Body of pancreas (tissue), 4 donors: ENCODE data around the gene P4HB.

Source experiments
- POLR2A ChIP-seq, 3 donors: fragments of 450-650 bp; IDR thresholded peaks; one replicate each; pipeline ENCODE4 v1.6.1; 2016; ENCODE audit warnings: antibody characterized with exemption in 3 of 3, mild to moderate bottlenecking in 2 of 3
- TF ChIP-seq, protein P1 (sequence below), 7 experiments: fragments of 450-650 bp in 4 of 7; fragments of 200-600 bp in 3 of 7; sonication (generic) in 3 of 7; IDR thresholded peaks; one replicate each; pipeline ENCODE4 v1.5.1; 2016 to 2019; ENCODE audit warnings: antibody characterized with exemption in 7 of 7

DNA sequence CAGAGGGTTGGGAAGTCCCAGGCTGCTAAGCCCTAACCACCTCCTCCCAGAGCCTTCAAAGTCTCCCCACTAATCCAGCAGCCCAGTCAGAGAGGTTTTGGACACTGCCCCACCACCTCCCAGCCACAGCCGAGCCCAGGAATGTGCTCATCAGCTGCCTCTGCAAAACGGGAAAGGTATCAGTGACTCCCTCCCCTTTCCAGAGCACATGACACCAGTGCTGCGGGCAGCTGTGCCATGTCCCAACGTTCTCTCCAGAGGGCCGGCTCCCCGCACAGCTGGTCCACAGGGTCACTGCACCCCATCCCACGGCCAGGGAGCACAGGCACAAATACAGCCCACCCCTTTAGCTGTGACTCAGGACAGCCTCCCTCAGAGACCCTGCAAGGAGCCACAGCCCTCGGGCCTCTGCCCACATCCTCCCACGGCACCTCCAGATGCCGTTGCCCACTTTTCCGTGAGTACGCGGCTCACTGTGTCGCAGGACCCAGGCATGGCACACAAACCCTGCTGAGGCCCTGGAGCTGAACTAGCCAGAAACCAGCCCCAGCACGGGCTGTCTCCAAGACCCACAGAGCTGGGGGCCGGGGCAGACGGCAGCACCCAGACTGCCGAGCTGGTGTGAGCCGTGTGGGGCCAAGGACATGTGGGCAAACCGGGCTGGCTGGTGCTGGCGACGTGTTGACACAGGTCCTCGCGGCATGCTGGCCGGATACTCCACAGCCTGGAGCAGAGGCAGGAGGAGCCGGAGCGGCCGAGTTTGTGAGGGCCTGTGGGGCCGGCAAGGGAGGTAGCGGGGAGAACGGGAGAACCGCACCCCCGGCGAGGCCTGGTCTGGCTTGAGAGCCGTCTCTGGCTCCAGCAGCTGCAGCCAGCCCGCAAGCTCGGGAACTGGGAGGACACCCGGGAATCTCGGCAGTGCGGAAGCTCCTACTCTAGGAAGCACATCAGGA lies 19.2 kb downstream of the P4HB start:
- TF ChIP-seq, protein P1, sequence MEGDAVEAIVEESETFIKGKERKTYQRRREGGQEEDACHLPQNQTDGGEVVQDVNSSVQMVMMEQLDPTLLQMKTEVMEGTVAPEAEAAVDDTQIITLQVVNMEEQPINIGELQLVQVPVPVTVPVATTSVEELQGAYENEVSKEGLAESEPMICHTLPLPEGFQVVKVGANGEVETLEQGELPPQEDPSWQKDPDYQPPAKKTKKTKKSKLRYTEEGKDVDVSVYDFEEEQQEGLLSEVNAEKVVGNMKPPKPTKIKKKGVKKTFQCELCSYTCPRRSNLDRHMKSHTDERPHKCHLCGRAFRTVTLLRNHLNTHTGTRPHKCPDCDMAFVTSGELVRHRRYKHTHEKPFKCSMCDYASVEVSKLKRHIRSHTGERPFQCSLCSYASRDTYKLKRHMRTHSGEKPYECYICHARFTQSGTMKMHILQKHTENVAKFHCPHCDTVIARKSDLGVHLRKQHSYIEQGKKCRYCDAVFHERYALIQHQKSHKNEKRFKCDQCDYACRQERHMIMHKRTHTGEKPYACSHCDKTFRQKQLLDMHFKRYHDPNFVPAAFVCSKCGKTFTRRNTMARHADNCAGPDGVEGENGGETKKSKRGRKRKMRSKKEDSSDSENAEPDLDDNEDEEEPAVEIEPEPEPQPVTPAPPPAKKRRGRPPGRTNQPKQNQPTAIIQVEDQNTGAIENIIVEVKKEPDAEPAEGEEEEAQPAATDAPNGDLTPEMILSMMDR (IDR thresholded peaks at IDR 0.05): no peak
- TF ChIP-seq POLR2A (IDR thresholded peaks at IDR 0.05): no peak
